SK-N-SH treated with all-trans-retinoic acid at 6 μM for 48 hours (cell line): ENCODE results near the gene ADRA1B.

Source experiments
- ATAC-seq: fragments of 200-7000 bp; cut with Tn5 transposase; 3 replicates; pipeline ENCODE4 v1.9.1; 2020; ENCODE audit warnings: mild to moderate bottlenecking, moderate library complexity
- BACH2 ChIP-seq: fragments of 250-450 bp; sonication (Bioruptor Pico); IDR thresholded peaks from 2 replicates; pipeline ENCODE4 v1.9.0; 2021; ENCODE audit warnings: mild to moderate bottlenecking, borderline replicate concordance
- CSDC2 ChIP-seq: fragments of 250-450 bp; sonication (Bioruptor Pico); IDR thresholded peaks from 2 replicates; pipeline ENCODE4 v1.5.0; 2020; ENCODE audit warnings: mild to moderate bottlenecking, moderate library complexity
- CSRNP3 ChIP-seq: fragments of 250-450 bp; sonication (Bioruptor Pico); IDR thresholded peaks from 2 replicates; pipeline ENCODE4 v1.5.1; 2021; ENCODE audit warnings: mild to moderate bottlenecking, moderate library complexity
- ESRRG ChIP-seq: fragments of 250-450 bp; sonication (Bioruptor Pico); IDR thresholded peaks from 2 replicates; pipeline ENCODE4 v1.6.1; 2021; ENCODE audit warnings: mild to moderate bottlenecking
- GLIS3 ChIP-seq: fragments of 250-450 bp; sonication (Bioruptor Pico); IDR thresholded peaks from 2 replicates; pipeline ENCODE4 v1.5.0; 2020; ENCODE audit warnings: mild to moderate bottlenecking, moderate library complexity
- ISL1 ChIP-seq: fragments of 250-450 bp; sonication (Bioruptor Pico); IDR thresholded peaks from 2 replicates; pipeline ENCODE4 v2.1.2; 2022; ENCODE audit warnings: mild to moderate bottlenecking, moderate library complexity
- OSR1 ChIP-seq: fragments of 250-450 bp; sonication (Bioruptor Pico); IDR thresholded peaks from 2 replicates; pipeline ENCODE4 v1.8.0; 2022; ENCODE audit warnings: moderate library complexity, mild to moderate bottlenecking, inconsistent platforms
- PATZ1 ChIP-seq: fragments of 250-450 bp; sonication (Bioruptor Pico); IDR thresholded peaks from 2 replicates; pipeline ENCODE4 v1.8.0; 2020; ENCODE audit warnings: mild to moderate bottlenecking, moderate library complexity, borderline replicate concordance
- RARB ChIP-seq: fragments of 250-450 bp; sonication (Bioruptor Pico); IDR thresholded peaks from 2 replicates; pipeline ENCODE4 v1.8.0; 2021; ENCODE audit warnings: mild to moderate bottlenecking, moderate library complexity
- SNAI2 ChIP-seq: fragments of 250-450 bp; sonication (Bioruptor Pico); IDR thresholded peaks from 2 replicates; pipeline ENCODE4 v1.5.0; 2020; ENCODE audit warnings: mild to moderate bottlenecking, moderate library complexity
- TCF4 ChIP-seq: fragments of 250-450 bp; sonication (Bioruptor Pico); IDR thresholded peaks from 2 replicates; pipeline ENCODE4 v1.8.0; 2021; ENCODE audit warnings: mild to moderate bottlenecking, moderate library complexity, borderline replicate concordance
- TOX ChIP-seq: fragments of 250-450 bp; sonication (Bioruptor Pico); IDR thresholded peaks from 2 replicates; pipeline ENCODE4 v1.8.0; 2021; ENCODE audit warnings: mild to moderate bottlenecking, moderate library complexity, borderline replicate concordance
- TSHZ2 ChIP-seq: fragments of 250-450 bp; sonication (Bioruptor Pico); IDR thresholded peaks from 2 replicates; pipeline ENCODE4 v1.5.0; 2020; ENCODE audit warnings: mild to moderate bottlenecking, moderate library complexity
- ZC3H10 ChIP-seq: fragments of 250-450 bp; sonication (Bioruptor Pico); IDR thresholded peaks from 2 replicates; pipeline ENCODE4 v1.5.1; 2021; ENCODE audit warnings: mild to moderate bottlenecking, moderate library complexity
- ZFP3 ChIP-seq: fragments of 250-450 bp; sonication (Bioruptor Pico); IDR thresholded peaks from 2 replicates; pipeline ENCODE4 v1.5.0; 2020; ENCODE audit warnings: mild to moderate bottlenecking, moderate library complexity
- ZFP30 ChIP-seq: fragments of 450-650 bp; formaldehyde crosslinking; IDR thresholded peaks from 2 replicates; pipeline ENCODE4 v1.5.0; 2022; ENCODE audit warnings: mild to moderate bottlenecking, moderate library complexity
- ZNF565 ChIP-seq: fragments of 450-650 bp; formaldehyde crosslinking; conservative IDR thresholded peaks from 2 replicates; pipeline ENCODE4 v1.5.0; 2020; ENCODE audit warnings: low read depth, mild to moderate bottlenecking, moderate library complexity
- ZNF70 ChIP-seq: fragments of 450-650 bp; formaldehyde crosslinking; IDR thresholded peaks from 2 replicates; pipeline ENCODE4 v1.5.0; 2020; ENCODE audit warnings: mild to moderate bottlenecking, moderate library complexity
- ZNF8 ChIP-seq: fragments of 450-650 bp; formaldehyde crosslinking; IDR thresholded peaks from 2 replicates; pipeline ENCODE4 v1.5.0; 2020; ENCODE audit warnings: mild to moderate bottlenecking, moderate library complexity
- TF ChIP-seq, protein P1 (sequence below): fragments of 250-450 bp; sonication (Bioruptor Pico); IDR thresholded peaks from 2 replicates; pipeline ENCODE4 v1.8.0; 2021; ENCODE audit warnings: low read depth, mild to moderate bottlenecking, moderate library complexity, borderline replicate concordance

The ADRA1B gene

DNA sequence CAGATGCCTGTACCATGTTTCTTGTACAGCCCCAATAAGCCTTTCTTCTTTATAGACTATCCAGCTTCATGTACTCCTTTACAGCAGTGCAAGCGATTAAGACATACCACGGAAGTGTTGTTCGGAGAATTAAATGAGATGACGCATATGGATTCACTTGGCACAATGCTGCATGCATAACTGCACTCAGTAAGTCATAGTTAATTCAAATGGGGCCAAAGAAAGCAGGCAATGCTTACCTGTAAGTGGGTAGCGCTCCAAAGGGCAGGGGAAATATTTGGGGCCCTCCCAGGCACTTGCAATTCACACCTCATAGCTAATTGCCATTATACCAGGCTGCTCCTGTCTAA is 7.7 kb upstream of the ADRA1B start (continued):
- TF ChIP-seq PATZ1 (no peak), GLIS3 (no peak), ZNF70 (CRISPR knock-in tag) (no peak), TOX (no peak)
- TF ChIP-seq, protein P1, sequence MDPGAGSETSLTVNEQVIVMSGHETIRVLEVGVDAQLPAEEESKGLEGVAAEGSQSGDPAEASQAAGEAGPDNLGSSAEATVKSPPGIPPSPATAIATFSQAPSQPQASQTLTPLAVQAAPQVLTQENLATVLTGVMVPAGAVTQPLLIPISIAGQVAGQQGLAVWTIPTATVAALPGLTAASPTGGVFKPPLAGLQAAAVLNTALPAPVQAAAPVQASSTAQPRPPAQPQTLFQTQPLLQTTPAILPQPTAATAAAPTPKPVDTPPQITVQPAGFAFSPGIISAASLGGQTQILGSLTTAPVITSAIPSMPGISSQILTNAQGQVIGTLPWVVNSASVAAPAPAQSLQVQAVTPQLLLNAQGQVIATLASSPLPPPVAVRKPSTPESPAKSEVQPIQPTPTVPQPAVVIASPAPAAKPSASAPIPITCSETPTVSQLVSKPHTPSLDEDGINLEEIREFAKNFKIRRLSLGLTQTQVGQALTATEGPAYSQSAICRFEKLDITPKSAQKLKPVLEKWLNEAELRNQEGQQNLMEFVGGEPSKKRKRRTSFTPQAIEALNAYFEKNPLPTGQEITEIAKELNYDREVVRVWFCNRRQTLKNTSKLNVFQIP (CRISPR knock-in tag), result no peak

DNA sequence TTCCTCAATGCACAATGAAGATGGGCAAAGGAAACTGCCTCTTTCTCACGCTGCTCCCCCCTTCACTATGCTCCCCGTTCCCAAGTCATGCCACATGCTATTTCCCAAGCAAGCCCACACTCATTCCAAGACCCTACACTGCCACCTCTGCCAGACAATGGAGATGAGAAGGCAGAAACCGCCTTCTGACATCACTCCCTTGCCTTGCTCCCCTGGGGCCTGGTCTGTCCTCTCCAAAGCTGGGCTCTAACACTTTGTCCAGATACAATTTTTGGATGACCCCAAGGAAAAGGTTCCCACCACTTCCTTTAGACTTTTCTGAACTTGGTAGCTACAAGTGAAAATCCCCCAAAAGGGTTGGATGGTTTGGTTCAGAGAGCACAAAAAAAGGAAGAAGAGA is 7.2 kb upstream of the ADRA1B start:
- ATAC-seq, result no peak

More for the DNA sequence above, 7.2 kb upstream of the ADRA1B start:
- TF ChIP-seq SNAI2 (CRISPR knock-in tag) (no peak), ZNF8 (CRISPR knock-in tag) (no peak), TSHZ2 (CRISPR knock-in tag) (no peak), CSRNP3 (CRISPR knock-in tag) (no peak), ZNF565 (CRISPR knock-in tag) (no peak), OSR1 (CRISPR knock-in tag) (no peak), TOX (no peak), ESRRG (no peak), ISL1 (CRISPR knock-in tag) (no peak), ZC3H10 (CRISPR knock-in tag) (no peak), BACH2 (CRISPR knock-in tag) (no peak), CSDC2 (CRISPR knock-in tag) (no peak), RARB (CRISPR knock-in tag) (no peak), ZFP30 (no peak), TCF4 (no peak), ZFP3 (CRISPR knock-in tag) (no peak), PATZ1 (no peak)
- TF ChIP-seq, protein P1 (CRISPR knock-in tag), result no peak
- TF ChIP-seq, all 23 proteins: peak for 0
